IMR-90 (cell line): ENCODE results near the gene PROM2. TPM values are rescaled to one million over a fixed set of nuclear protein-coding genes. Genes with fewer than 3 reads are reported as not detected.

Experiments
- ATAC-seq: fragments of 200-7000 bp; cut with Tn5 transposase; 2 replicates; pipeline ENCODE4 v1.9.1; 2020; ENCODE audit warnings: low read depth, mild to moderate bottlenecking, moderate library complexity
- BruUV-seq: library from RNA; stranded (reverse); fragments of 400-500 nt; replicated peaks from 2 replicates; lab custom pipeline; 2021; lab: Mats Ljungman, UMichigan
- CTCF ChIA-PET: fragments of 300-600 bp; formaldehyde crosslinking; extraction: SDS; loops from one replicate; lab custom pipeline; 2021; ENCODE audit warnings: antibody characterized with exemption; lab: Yijun Ruan, JAX
- POLR2A ChIA-PET: fragments of 300-600 bp; sonication (Branson Sonifier 250); formaldehyde crosslinking; loops from one replicate; lab custom pipeline; 2022; ENCODE audit warnings: antibody characterized with exemption; ENCODE audit not compliant: unreplicated experiment; lab: Charles Lee
- DNase-seq: peaks from one replicate; pipeline ENCODE4 v3.0.0; 2013
- H2AFZ ChIP-seq: replicated peaks from 2 replicates; pipeline ENCODE3; 2013; ENCODE audit warnings: low read length, mild to moderate bottlenecking; ENCODE audit not compliant: poor library complexity
- H2AK5ac ChIP-seq: 2 replicates; pipeline ENCODE4 v1.6.1; 2013; ENCODE audit warnings: low read depth, low read length, inconsistent platforms
- H2AK9ac ChIP-seq: replicated peaks from 2 replicates; pipeline ENCODE3; 2013; ENCODE audit warnings: mild to moderate bottlenecking, low read depth, low read length, moderate library complexity; ENCODE audit not compliant: poor library complexity
- H2BK120ac ChIP-seq: 2 replicates; pipeline ENCODE4 v1.6.1; 2013; ENCODE audit warnings: low read depth, low read length, inconsistent platforms
- H2BK15ac ChIP-seq: 3 replicates; pipeline ENCODE4 v1.6.1; 2013; ENCODE audit warnings: low read depth, low read length, inconsistent platforms
- H2BK20ac ChIP-seq: 2 replicates; pipeline ENCODE4 v1.6.1; 2013; ENCODE audit warnings: low read depth, mild to moderate bottlenecking, inconsistent platforms, low read length, moderate library complexity
- H2BK5ac ChIP-seq: 2 replicates; pipeline ENCODE4 v1.6.1; 2013; ENCODE audit warnings: mild to moderate bottlenecking, low read depth, low read length, inconsistent platforms; ENCODE audit not compliant: poor library complexity, severe bottlenecking
- H3K14ac ChIP-seq: replicated peaks from 2 replicates; pipeline ENCODE4 v1.6.1; 2013; ENCODE audit warnings: low read depth, low read length, inconsistent platforms
- H3K18ac ChIP-seq: 2 replicates; pipeline ENCODE4 v1.6.1; 2013; ENCODE audit warnings: low read depth, low read length, control low read depth
- H3K23ac ChIP-seq: 2 replicates; pipeline ENCODE4 v1.6.1; 2013; ENCODE audit warnings: low read depth, low read length, inconsistent platforms
- H3K27ac ChIP-seq: 2 replicates; pipeline ENCODE4 v1.5.1; 2013; ENCODE audit warnings: mild to moderate bottlenecking, control low read depth, low read length; ENCODE audit not compliant: insufficient read depth
- H3K27me3 ChIP-seq: 2 replicates; pipeline ENCODE4 v1.6.1; 2013; ENCODE audit warnings: low read length; ENCODE audit not compliant: control insufficient read depth, insufficient read depth
- H3K36me3 ChIP-seq: 2 replicates; pipeline ENCODE4 v1.6.1; 2013; ENCODE audit warnings: low read length, mixed read lengths; ENCODE audit not compliant: control insufficient read depth, insufficient read depth
- H3K4ac ChIP-seq: 2 replicates; pipeline ENCODE4 v1.6.1; 2013; ENCODE audit warnings: low read depth, low read length, inconsistent platforms
- H3K4me1 ChIP-seq: 2 replicates; pipeline ENCODE4 v1.6.1; 2013; ENCODE audit warnings: low read length, mixed read lengths; ENCODE audit not compliant: control insufficient read depth, insufficient read depth
- H3K4me2 ChIP-seq: 2 replicates; pipeline ENCODE4 v1.6.1; 2013; ENCODE audit warnings: low read depth, mild to moderate bottlenecking, control low read depth, low read length, moderate library complexity
- H3K4me3 ChIP-seq: 2 replicates; pipeline ENCODE4 v1.5.1; 2013; ENCODE audit warnings: low read depth, mild to moderate bottlenecking, control low read depth, low read length, moderate library complexity; ENCODE audit not compliant: insufficient read depth
- H3K56ac ChIP-seq: 2 replicates; pipeline ENCODE4 v1.6.1; 2013; ENCODE audit warnings: low read length, inconsistent platforms; ENCODE audit not compliant: insufficient read depth; ENCODE audit errors: extremely low read depth
- H3K79me1 ChIP-seq, 2 experiments: 2 replicates each; pipeline ENCODE4 v1.6.1; 2013; ENCODE audit warnings: low read length in 2 of 2, inconsistent platforms in 1 of 2, low read depth in 1 of 2
- H3K9ac ChIP-seq: 2 replicates; pipeline ENCODE4 v1.6.1; 2013; ENCODE audit warnings: low read depth, low read length, control low read depth
- H3K9me1 ChIP-seq: 2 replicates; pipeline ENCODE4 v1.6.1; 2013; ENCODE audit warnings: low read length, inconsistent platforms; ENCODE audit not compliant: insufficient read depth
- H3K9me3 ChIP-seq: 2 replicates; pipeline ENCODE4 v1.6.1; 2013; ENCODE audit warnings: low read length; ENCODE audit not compliant: control insufficient read depth, insufficient read depth
- H4K20me1 ChIP-seq: 2 replicates; pipeline ENCODE4 v1.6.1; 2013; ENCODE audit warnings: low read length, inconsistent platforms; ENCODE audit not compliant: insufficient read depth
- H4K5ac ChIP-seq: 2 replicates; pipeline ENCODE4 v1.6.1; 2013; ENCODE audit warnings: mild to moderate bottlenecking, low read depth, low read length, control low read depth
- H4K8ac ChIP-seq, 2 experiments: 2 replicates each; pipeline ENCODE4 v1.6.1; 2013; ENCODE audit warnings: low read depth in 2 of 2, low read length in 2 of 2, control low read depth in 1 of 2, inconsistent platforms in 1 of 2
- H4K91ac ChIP-seq: 2 replicates; pipeline ENCODE4 v1.6.1; 2013; ENCODE audit warnings: low read depth, low read length, inconsistent platforms; ENCODE audit not compliant: insufficient read depth
- CHD1 ChIP-seq: IDR thresholded peaks from 2 replicates; pipeline ENCODE4 v1.6.1; 2012; ENCODE audit warnings: low read depth, low read length, improper control_type of control experiment
- CTCF ChIP-seq: conservative IDR thresholded peaks from 2 replicates; pipeline ENCODE4 v1.5.1; 2012; ENCODE audit warnings: mild to moderate bottlenecking, low read depth, low read length, improper control_type of control experiment
- FOS ChIP-seq: fragments of 150-350 bp; IDR thresholded peaks from 2 replicates; pipeline ENCODE4 v1.6.1; 2016; ENCODE audit warnings: low read depth, low read length
- MAFK ChIP-seq: IDR thresholded peaks from 2 replicates; pipeline ENCODE4 v1.6.1; 2012; ENCODE audit warnings: low read depth, low read length, improper control_type of control experiment
- MAZ ChIP-seq: IDR thresholded peaks from 2 replicates; pipeline ENCODE4 v1.6.1; 2012; ENCODE audit warnings: low read depth, mild to moderate bottlenecking, low read length, improper control_type of control experiment, moderate library complexity, borderline replicate concordance
- POLR2A ChIP-seq: IDR thresholded peaks from 2 replicates; pipeline ENCODE4 v1.6.1; 2012; ENCODE audit warnings: mild to moderate bottlenecking, low read depth, low read length
- RCOR1 ChIP-seq: IDR thresholded peaks from 2 replicates; pipeline ENCODE4 v1.6.1; 2012; ENCODE audit warnings: mild to moderate bottlenecking, low read length, improper control_type of control experiment; ENCODE audit not compliant: insufficient replicate concordance
- SMC3 ChIP-seq: fragments of 150-350 bp; IDR thresholded peaks from 2 replicates; pipeline ENCODE4 v1.6.1; 2016; ENCODE audit warnings: low read depth, mild to moderate bottlenecking, antibody characterized with exemption, low read length, moderate library complexity
- WGBS, 2 experiments: methylation state at CpG; one replicate each; pipeline versions ENCODE4 v1.1.5 to v1.1.7; 2013; ENCODE audit warnings: missing lambda C conversion rate in 2 of 2; ENCODE audit not compliant: insufficient read length in 1 of 2; ENCODE audit errors: extremely low coverage in 2 of 2; 5-methylcytosine and 5-hydroxymethylcytosine counted together
- dilution Hi-C: fragments of 300-500 bp; cut with HindIII; formaldehyde crosslinking; loops from one replicate; pipeline ENCODE4 v1.14.3; 2018; ENCODE audit warnings: low sequenced_read_pairs; ENCODE audit not compliant: unreplicated experiment
- in situ Hi-C: fragments of 300-500 bp; cut with MboI; formaldehyde crosslinking; loops from 3 replicates; pipeline ENCODE4 v1.14.3; 2019; ENCODE audit warnings: low sequenced_read_pairs, inconsistent platforms, mixed read lengths
- intact Hi-C: fragments of 100-400 bp; cut with micrococcal nuclease; formaldehyde crosslinking; loops from 2 replicates; pipeline ENCODE4 v1.10.0; 2022
- polyA plus RNA-seq, 3 experiments: library from polyadenylated mRNA; depleted of rRNA; stranded (reverse); fragments of >200 nt; gene quantifications; 2 replicates each; pipeline ENCODE4 v1.2.3, GENCODE V29; 2012; ENCODE audit warnings: low replicate concordance in 1 of 3
- total RNA-seq: library from RNA; depleted of rRNA; stranded (reverse); fragments of >200 nt; gene quantifications from 2 replicates; pipeline ENCODE4 v1.2.3, GENCODE V29; 2012

PROM2 gene
- total and polyA plus RNA-seq, 2 of the 4 experiments (the other 2 are of a cell fraction) = 0.26 TPM; not detected in 1

- no peak for TF ChIP-seq FOS
- TF ChIP-seq RCOR1 = no peak
- no peak for TF ChIP-seq SMC3
- TF ChIP-seq CHD1 = no peak
- no peak for TF ChIP-seq POLR2A
- no peak for TF ChIP-seq MAFK
- no peak for TF ChIP-seq MAZ
These were observed 12.6 kb upstream of the PROM2 start (continued) for GRCh38 chr2:95261602-95262001.

- Histone ChIP-seq H3K79me1 (no peaks in the 10 kb centered on the region), H2AK9ac (no peak overlapping the region), H3K4ac (no peak overlapping the region), H3K14ac (no peak overlapping the region), H4K5ac (no peak overlapping the region), H3K27ac (no peak overlapping the region), H3K4me2 (no peak overlapping the region), H2BK15ac (no peak overlapping the region), H3K4me1 (no peaks in the 10 kb centered on the region), H4K8ac (no peak overlapping the region), H3K36me3 (no peaks in the 10 kb centered on the region), H3K56ac (no peak overlapping the region), H4K20me1 (no peaks in the 10 kb centered on the region), H2BK5ac (no peak overlapping the region), H2AK5ac (no peak overlapping the region), H4K91ac (no peak overlapping the region), H3K9me1 (no peaks in the 10 kb centered on the region), H3K9ac (no peak overlapping the region), H2AFZ (no peak overlapping the region), H2BK20ac (no peak overlapping the region), H3K18ac (no peak overlapping the region), H3K23ac (no peak overlapping the region), H3K4me3 (no peak overlapping the region), H3K9me3 (peaks cover 2% of the 10 kb centered on the region; the same call in 1 of the 2 replicates), H2BK120ac (no peak overlapping the region), H3K27me3 (peaks cover 2% of the 10 kb centered on the region; the same call in 1 of the 2 replicates)
- no peak for ATAC-seq
- dilution Hi-C loops = no loop called here
- no TSS peak for BruUV-seq
- no peak for TF ChIP-seq RCOR1
- TF ChIP-seq CTCF = no peak
- TF ChIP-seq SMC3 = no peak
- no peak for TF ChIP-seq FOS
- no CpG with 5 or more reads among the region's 2 CpGs for WGBS, 2 experiments
- intact Hi-C loops = no loop called here
- ChIA-PET CTCF (no interaction called here), POLR2A (no interaction called here)
- no peak for DNase-seq
- in situ Hi-C loops = no loop called here
These were observed 11.2 kb upstream of the PROM2 start for GRCh38 chr2:95262896-95263542.
